ENCODE measurements around the gene PCGF5. TPM values are rescaled to one million over a fixed set of nuclear protein-coding genes. Genes with fewer than 3 reads are reported as not detected.
"Not testable (repeated sequence)": the region's sequence is repeated elsewhere in the genome, so short reads cannot be mapped to it uniquely, and the experiment has no call there.

PCGF5 gene
- polyA plus RNA-seq, 1 experiment, result 10.7 TPM

DNA sequence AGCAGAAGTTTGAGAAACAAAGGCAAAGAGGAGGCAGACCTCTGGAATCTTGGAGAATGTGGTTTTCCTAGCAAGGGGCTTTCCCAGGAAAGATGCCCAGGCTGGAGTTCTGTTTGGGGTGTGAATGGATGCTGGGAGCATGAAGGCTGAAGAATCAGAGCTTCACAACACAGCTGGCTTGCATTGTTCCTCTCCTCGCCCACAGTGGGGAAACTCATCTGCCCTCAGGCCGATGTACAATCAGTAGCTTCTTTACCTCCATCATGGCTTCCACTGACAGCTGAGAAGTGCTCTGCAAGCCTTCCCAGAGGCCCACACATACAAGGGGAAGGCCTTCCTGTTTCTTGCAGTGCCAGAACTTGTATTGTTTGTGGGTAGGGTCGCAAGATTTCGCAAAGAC is 98.9 kb downstream of the PCGF5 start:
- H3K27me3 ChIP-seq (ENCODE audit: control insufficient read depth, insufficient read depth, low read length), result peaks cover 2% of the 10 kb centered on the region; the same call in 1 of the 2 replicates
- H3K4me3 ChIP-seq (ENCODE audit: low read depth, low read length), result no peak overlapping the region
- ChIA-PET CTCF (no interaction called here), POLR2A (no interaction called here)
- no peak for DNase-seq (ENCODE audit: low read depth)
- no peaks in the 10 kb centered on the region for H3K36me3 ChIP-seq (ENCODE audit: control insufficient read depth, insufficient read depth, low read length)
- TF ChIP-seq, protein P1, sequence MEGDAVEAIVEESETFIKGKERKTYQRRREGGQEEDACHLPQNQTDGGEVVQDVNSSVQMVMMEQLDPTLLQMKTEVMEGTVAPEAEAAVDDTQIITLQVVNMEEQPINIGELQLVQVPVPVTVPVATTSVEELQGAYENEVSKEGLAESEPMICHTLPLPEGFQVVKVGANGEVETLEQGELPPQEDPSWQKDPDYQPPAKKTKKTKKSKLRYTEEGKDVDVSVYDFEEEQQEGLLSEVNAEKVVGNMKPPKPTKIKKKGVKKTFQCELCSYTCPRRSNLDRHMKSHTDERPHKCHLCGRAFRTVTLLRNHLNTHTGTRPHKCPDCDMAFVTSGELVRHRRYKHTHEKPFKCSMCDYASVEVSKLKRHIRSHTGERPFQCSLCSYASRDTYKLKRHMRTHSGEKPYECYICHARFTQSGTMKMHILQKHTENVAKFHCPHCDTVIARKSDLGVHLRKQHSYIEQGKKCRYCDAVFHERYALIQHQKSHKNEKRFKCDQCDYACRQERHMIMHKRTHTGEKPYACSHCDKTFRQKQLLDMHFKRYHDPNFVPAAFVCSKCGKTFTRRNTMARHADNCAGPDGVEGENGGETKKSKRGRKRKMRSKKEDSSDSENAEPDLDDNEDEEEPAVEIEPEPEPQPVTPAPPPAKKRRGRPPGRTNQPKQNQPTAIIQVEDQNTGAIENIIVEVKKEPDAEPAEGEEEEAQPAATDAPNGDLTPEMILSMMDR (IDR thresholded peaks at IDR 0.05; ENCODE audit: insufficient read depth, low read depth, low read length), result no peak

DNA sequence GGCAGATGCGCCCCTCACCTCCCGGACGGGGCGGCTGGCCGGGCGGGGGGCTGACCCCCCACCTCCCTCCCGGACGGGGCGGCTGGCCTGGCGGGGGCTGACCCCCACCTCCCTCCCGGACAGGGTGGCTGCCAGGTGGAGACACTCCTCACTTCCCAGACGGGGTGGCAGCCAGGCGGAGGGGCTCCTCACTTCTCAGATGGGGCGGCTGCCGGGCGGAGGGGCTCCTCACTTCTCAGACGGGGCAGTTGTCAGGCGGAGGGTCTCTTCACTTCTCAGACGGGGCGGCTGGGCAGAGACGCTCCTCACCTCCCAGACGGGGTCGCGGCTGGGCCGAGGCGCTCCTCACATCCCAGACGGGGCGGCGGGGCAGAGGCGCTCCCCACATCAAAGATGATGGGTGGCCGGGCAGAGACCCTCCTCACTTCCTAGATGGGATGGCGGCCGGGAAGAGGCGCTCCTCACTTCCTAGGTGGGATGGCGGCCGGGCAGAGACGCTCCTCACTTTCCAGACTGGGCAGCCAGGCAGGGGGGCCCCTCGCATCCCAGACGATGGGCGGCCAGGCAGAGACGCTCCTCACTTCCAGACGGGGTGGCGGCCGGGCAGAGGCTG is 102.9 kb downstream of the PCGF5 start:
- POLR2A ChIA-PET; H3K36me3 ChIP-seq (ENCODE audit: control insufficient read depth, insufficient read depth, low read length); H3K4me3 ChIP-seq (ENCODE audit: low read depth, low read length); DNase-seq (ENCODE audit: low read depth); CTCF ChIA-PET; H3K27me3 ChIP-seq (ENCODE audit: control insufficient read depth, insufficient read depth, low read length): not testable (repeated sequence)

DNA sequence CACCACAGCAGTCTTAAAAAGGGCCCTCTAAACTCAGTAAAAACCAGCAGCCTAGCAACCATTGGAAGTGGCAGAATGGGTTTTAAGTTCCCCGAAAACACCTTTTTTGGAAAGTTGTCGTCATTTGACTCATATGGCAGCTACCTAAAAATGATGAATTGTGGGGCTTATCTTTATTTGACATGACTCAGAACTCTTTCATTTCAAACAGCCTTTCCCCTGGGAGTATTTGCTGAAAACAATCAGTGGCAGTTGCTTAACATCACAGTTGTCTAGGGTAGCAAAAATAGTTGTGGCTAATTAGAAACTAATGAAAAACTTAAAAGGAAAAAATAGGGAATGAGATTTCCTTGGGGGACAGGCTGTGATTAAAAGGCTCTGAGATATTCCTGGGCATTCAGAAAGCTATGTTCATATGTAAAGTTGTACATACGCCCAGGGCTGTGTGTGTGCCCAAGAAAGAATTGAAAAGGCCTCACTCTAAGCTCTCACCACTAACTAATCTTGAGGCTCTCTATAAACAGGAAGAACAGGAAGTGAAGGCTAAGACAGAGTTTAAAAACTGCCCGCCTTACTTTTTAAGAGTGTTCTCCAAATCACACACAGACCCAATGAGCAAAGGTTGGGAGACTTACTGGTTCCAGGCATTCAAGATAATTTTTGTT is 108.0 kb downstream of the PCGF5 start:
- H3K27me3 ChIP-seq (ENCODE audit: control insufficient read depth, insufficient read depth, low read length), result no peaks in the 10 kb centered on the region
- POLR2A ChIA-PET, result no interaction called here
- H3K4me3 ChIP-seq (ENCODE audit: low read depth, low read length), result no peak overlapping the region
- CTCF ChIA-PET, result interaction anchor here (1.0 kb wide), 1 partner anchor 13 kb away, joined by 3 read pairs; no protein-coding TSS in a partner anchor
- no peak for DNase-seq (ENCODE audit: low read depth)
- no peaks in the 10 kb centered on the region for H3K36me3 ChIP-seq (ENCODE audit: control insufficient read depth, insufficient read depth, low read length)
- TF ChIP-seq, protein P1 (IDR thresholded peaks at IDR 0.05; ENCODE audit: insufficient read depth, low read depth, low read length), result no peak

Other genes starting within 250 kb of the PCGF5 start
- gene HECTD2, start 189.7 kb downstream of the PCGF5 start, polyA plus RNA-seq (2011; rRNA removed), result 3.6 and 7.6 TPM in 2 replicates

Measured in BJ (cell line).